Measurements from ENCODE around the gene TMEM201.

TMEM201 gene

DNA sequence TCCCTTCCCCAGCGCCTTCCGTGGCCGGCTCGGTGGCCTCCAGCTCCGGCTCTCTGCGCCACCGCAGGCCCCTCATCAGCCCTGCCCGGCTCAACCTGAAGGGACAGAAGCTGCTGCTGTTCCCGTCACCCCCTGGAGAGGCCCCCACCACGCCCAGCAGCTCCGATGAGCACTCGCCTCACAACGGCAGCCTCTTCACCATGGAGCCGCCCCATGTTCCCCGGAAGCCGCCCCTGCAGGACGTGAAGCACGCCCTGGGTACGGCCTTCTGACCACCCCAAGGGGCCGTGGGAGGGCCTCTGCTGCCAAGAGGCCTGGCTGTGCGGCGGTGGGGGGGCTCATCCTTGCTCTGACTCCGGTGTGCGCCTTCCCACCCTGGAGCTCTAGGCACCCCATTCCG is 21.8 kb downstream of the TMEM201 start:
- no peak overlapping the region for H3K23ac ChIP-seq (ENCODE audit: low read length in 2 of 2)
- no peak overlapping the region for H3K4me2 ChIP-seq (ENCODE audit: low read length, poor library complexity, severe bottlenecking)
- DNase-seq, result no peak
- no peak overlapping the region for H2BK5ac ChIP-seq (ENCODE audit: low read depth, low read length, poor library complexity, severe bottlenecking)
- H3K4me1 ChIP-seq (ENCODE audit: control insufficient read depth, insufficient read depth, low read depth, low read length), result peaks cover 9% of the 10 kb centered on the region
- no peak overlapping the region for H3K27ac ChIP-seq (ENCODE audit: low read length, poor library complexity, severe bottlenecking)
- H2AK5ac ChIP-seq (ENCODE audit: low read length, severe bottlenecking), result no peak overlapping the region
- H3K14ac ChIP-seq (ENCODE audit: low read length in 2 of 2), result no peak overlapping the region
- H4K91ac ChIP-seq (ENCODE audit: low read length), result no peak overlapping the region
- no peak overlapping the region for H2BK120ac ChIP-seq (ENCODE audit: low read depth, low read length)
- 91% methylated on average over 25 of the region's 25 CpGs for WGBS
- H2AFZ ChIP-seq (ENCODE audit: low read depth, low read length), result no peak overlapping the region
- H3K27me3 ChIP-seq (ENCODE audit: control insufficient read depth in 1 of 2, insufficient read depth in 1 of 2, low read length in 2 of 2), result no peaks in the 10 kb centered on the region
- H3K4ac ChIP-seq (ENCODE audit: low read depth in 1 of 2, low read length in 2 of 2), result no peak overlapping the region
- H3K79me1 ChIP-seq (replicated peaks; ENCODE audit: low read length, poor library complexity, severe bottlenecking), result peaks cover 2% of the 10 kb centered on the region
- H2BK12ac ChIP-seq (ENCODE audit: low read length in 2 of 2), result no peak overlapping the region
- no peak overlapping the region for H3K4me3 ChIP-seq (ENCODE audit: insufficient read depth in 1 of 2, low read depth in 1 of 2, low read length in 2 of 2)
- no peak overlapping the region for H3K18ac ChIP-seq (ENCODE audit: low read depth in 1 of 2, low read length in 2 of 2)
- H3K36me3 ChIP-seq (ENCODE audit: control insufficient read depth in 1 of 2, insufficient read depth in 2 of 2, low read depth in 1 of 2, low read length in 2 of 2), result peaks cover 47 to 78% of the 10 kb centered on the region in 2 experiments
- H3K9me3 ChIP-seq (ENCODE audit: control insufficient read depth, low read length), result no peaks in the 10 kb centered on the region
- H2BK15ac ChIP-seq (ENCODE audit: low read depth, poor library complexity, severe bottlenecking), result no peak overlapping the region
- no peak overlapping the region for H3K9ac ChIP-seq (ENCODE audit: low read length)
- no peak overlapping the region for H4K8ac ChIP-seq (ENCODE audit: low read length)

DNA sequence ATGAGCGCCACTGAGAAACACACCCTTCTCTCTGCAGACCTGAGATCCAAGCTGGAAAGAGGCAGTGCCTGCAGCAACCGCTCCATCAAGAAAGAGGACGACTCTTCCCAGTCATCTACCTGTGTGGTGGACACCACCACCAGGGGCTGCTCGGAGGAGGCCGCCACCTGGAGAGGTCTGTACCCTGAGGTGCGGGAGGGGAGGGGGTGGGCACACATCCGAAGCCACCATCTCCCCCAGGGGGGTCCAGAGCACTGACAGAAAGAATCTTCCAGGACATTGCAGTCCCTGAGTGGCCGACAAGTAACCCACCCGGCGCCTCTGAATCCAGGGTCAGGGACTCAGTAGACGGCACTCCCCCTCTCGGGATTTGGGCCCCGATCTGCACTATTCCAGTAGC is 23.0 kb downstream of the TMEM201 start:
- Histone ChIP-seq H2BK5ac (ENCODE audit: low read depth, low read length, poor library complexity, severe bottlenecking) (no peak overlapping the region), H3K9me3 (ENCODE audit: control insufficient read depth, low read length) (no peaks in the 10 kb centered on the region), H2AFZ (ENCODE audit: low read depth, low read length) (no peak overlapping the region), H3K14ac (ENCODE audit: low read length in 2 of 2) (no peak overlapping the region), H3K27ac (ENCODE audit: low read length, poor library complexity, severe bottlenecking) (no peak overlapping the region), H3K23ac (ENCODE audit: low read length in 2 of 2) (no peak overlapping the region), H3K9ac (ENCODE audit: low read length) (no peak overlapping the region), H3K27me3 (ENCODE audit: control insufficient read depth in 1 of 2, insufficient read depth in 1 of 2, low read length in 2 of 2) (no peaks in the 10 kb centered on the region), H3K4me1 (ENCODE audit: control insufficient read depth, insufficient read depth, low read depth, low read length) (peaks cover 9% of the 10 kb centered on the region), H3K79me1 (replicated peaks; ENCODE audit: low read length, poor library complexity, severe bottlenecking) (peaks cover 2% of the 10 kb centered on the region), H2BK120ac (ENCODE audit: low read depth, low read length) (no peak overlapping the region), H4K8ac (ENCODE audit: low read length) (no peak overlapping the region), H2BK12ac (ENCODE audit: low read length in 2 of 2) (no peak overlapping the region), H4K91ac (ENCODE audit: low read length) (no peak overlapping the region), H3K36me3 (ENCODE audit: control insufficient read depth in 1 of 2, insufficient read depth in 2 of 2, low read depth in 1 of 2, low read length in 2 of 2) (peaks cover 47 to 67% of the 10 kb centered on the region in 2 experiments), H3K4me2 (ENCODE audit: low read length, poor library complexity, severe bottlenecking) (no peak overlapping the region), H2BK15ac (ENCODE audit: low read depth, poor library complexity, severe bottlenecking) (no peak overlapping the region), H3K18ac (ENCODE audit: low read depth in 1 of 2, low read length in 2 of 2) (no peak overlapping the region), H3K4me3 (ENCODE audit: insufficient read depth in 1 of 2, low read depth in 1 of 2, low read length in 2 of 2) (no peak overlapping the region), H3K4ac (ENCODE audit: low read depth in 1 of 2, low read length in 2 of 2) (no peak overlapping the region), H2AK5ac (ENCODE audit: low read length, severe bottlenecking) (no peak overlapping the region)
- DNase-seq, result no peak
- 89% methylated on average over 13 of the region's 13 CpGs for WGBS

DNA sequence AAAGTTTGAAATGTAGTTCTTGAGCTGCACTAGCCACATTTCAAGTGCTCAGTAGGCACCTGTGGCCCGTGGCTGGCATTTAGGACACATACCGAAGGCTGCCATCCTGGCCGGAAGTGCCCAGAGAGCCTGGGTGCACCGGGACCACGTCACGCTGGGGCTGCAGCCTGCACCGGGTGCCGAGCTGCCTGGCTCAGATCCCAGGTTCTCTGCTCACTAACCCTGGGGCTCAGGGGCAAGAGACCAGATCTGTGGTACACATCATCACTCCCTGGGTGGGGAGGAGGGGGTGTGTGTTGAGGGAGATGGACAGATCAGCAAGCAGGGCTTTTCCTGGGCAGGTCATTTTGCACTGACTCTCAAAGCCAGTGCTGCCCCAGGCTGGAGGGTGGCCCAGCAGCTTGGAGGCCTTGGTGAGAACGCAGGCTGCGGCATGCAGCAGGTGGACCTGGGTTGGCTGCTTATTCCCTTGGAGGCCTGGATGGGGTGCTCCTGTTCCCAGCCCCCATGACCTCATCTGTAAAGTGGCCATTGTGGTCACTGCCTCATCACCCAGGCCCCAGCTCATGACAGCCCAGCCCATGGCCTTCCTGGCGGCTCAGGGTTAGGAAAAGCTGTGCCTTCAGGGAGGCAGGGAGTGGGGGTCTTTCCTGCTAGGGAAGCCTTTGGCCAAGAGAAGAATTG is 23.6 kb downstream of the TMEM201 start:
- H2BK15ac ChIP-seq (ENCODE audit: low read depth, poor library complexity, severe bottlenecking), result no peak overlapping the region
- no peak for DNase-seq
- no peaks in the 10 kb centered on the region for H3K9me3 ChIP-seq (ENCODE audit: control insufficient read depth, low read length)
- no peak overlapping the region for H3K18ac ChIP-seq (ENCODE audit: low read depth in 1 of 2, low read length in 2 of 2)
- H3K36me3 ChIP-seq (ENCODE audit: control insufficient read depth in 1 of 2, insufficient read depth in 2 of 2, low read depth in 1 of 2, low read length in 2 of 2), result peaks cover 47 to 61% of the 10 kb centered on the region in 2 experiments
- H3K9ac ChIP-seq (ENCODE audit: low read length), result no peak overlapping the region
- H3K14ac ChIP-seq (ENCODE audit: low read length in 2 of 2), result no peak overlapping the region
- no peak overlapping the region for H3K23ac ChIP-seq (ENCODE audit: low read length in 2 of 2)
- H3K4me1 ChIP-seq (ENCODE audit: control insufficient read depth, insufficient read depth, low read depth, low read length), result peaks cover 9% of the 10 kb centered on the region
- no peak overlapping the region for H2AFZ ChIP-seq (ENCODE audit: low read depth, low read length)
- H3K4me3 ChIP-seq (ENCODE audit: insufficient read depth in 1 of 2, low read depth in 1 of 2, low read length in 2 of 2), result peak overlapping the region in 1 of 2 experiments; percentile 34
- no peak overlapping the region for H4K91ac ChIP-seq (ENCODE audit: low read length)
- H2AK5ac ChIP-seq (ENCODE audit: low read length, severe bottlenecking), result no peak overlapping the region
- H2BK5ac ChIP-seq (ENCODE audit: low read depth, low read length, poor library complexity, severe bottlenecking), result no peak overlapping the region
- no peaks in the 10 kb centered on the region for H3K27me3 ChIP-seq (ENCODE audit: control insufficient read depth in 1 of 2, insufficient read depth in 1 of 2, low read length in 2 of 2)
- no peak overlapping the region for H3K4me2 ChIP-seq (ENCODE audit: low read length, poor library complexity, severe bottlenecking)
- no peak overlapping the region for H2BK120ac ChIP-seq (ENCODE audit: low read depth, low read length)
- H2BK12ac ChIP-seq (ENCODE audit: low read length in 2 of 2), result no peak overlapping the region
- no peak overlapping the region for H4K8ac ChIP-seq (ENCODE audit: low read length)
- 94% methylated on average over 11 of the region's 11 CpGs for WGBS
- H3K27ac ChIP-seq (ENCODE audit: low read length, poor library complexity, severe bottlenecking), result no peak overlapping the region
- no peaks in the 10 kb centered on the region for H3K79me1 ChIP-seq (replicated peaks; ENCODE audit: low read length, poor library complexity, severe bottlenecking)
- no peak overlapping the region for H3K4ac ChIP-seq (ENCODE audit: low read depth in 1 of 2, low read length in 2 of 2)

DNA sequence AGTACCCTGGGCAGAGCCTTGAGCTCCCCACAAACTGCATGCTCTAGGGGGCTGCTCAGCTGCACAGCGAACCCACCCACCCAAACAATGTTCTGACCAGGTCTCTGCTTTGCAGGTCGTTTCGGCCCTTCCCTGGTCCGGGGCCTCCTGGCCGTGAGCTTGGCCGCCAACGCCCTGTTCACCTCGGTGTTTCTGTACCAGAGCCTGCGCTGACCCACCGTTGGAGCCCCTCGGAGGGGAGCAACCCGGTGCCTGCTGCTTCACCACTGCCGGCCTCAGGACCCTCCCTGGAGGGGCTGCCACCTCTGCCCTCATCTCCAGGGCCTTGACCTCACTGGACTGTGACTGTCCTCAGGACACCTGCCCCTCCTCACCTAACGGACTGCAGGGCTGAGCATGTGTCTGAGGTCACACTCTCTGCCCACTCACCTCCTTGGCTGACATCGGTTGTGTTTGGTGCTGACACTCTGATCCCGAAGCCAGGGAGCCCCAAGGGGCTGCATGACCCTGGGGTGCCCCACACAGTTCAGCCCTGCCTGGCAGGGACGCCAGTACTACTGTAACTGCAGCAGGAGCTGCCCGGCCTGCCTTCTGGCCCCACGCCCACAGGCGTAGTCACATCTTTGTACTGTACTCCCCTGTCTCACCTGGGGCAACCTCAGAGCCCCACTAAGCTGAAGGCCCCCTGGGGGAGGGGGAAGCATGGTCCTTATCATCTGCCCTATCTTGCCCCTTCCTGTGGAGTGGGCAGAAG is 24.3 kb downstream of the TMEM201 start:
- H2BK12ac ChIP-seq (ENCODE audit: low read length in 2 of 2), result no peak overlapping the region
- WGBS, result 95% methylated on average over 20 of the region's 20 CpGs
- H3K4me3 ChIP-seq (ENCODE audit: insufficient read depth in 1 of 2, low read depth in 1 of 2, low read length in 2 of 2), result no peak overlapping the region
- H3K4me1 ChIP-seq (ENCODE audit: control insufficient read depth, insufficient read depth, low read depth, low read length), result peaks cover 9% of the 10 kb centered on the region
- no peaks in the 10 kb centered on the region for H3K79me1 ChIP-seq (replicated peaks; ENCODE audit: low read length, poor library complexity, severe bottlenecking)
- no peak for DNase-seq
- no peak overlapping the region for H3K23ac ChIP-seq (ENCODE audit: low read length in 2 of 2)
- no peak overlapping the region for H2AK5ac ChIP-seq (ENCODE audit: low read length, severe bottlenecking)
- H2AFZ ChIP-seq (ENCODE audit: low read depth, low read length), result no peak overlapping the region
- no peak overlapping the region for H4K8ac ChIP-seq (ENCODE audit: low read length)
- no peaks in the 10 kb centered on the region for H3K9me3 ChIP-seq (ENCODE audit: control insufficient read depth, low read length)
- H3K27ac ChIP-seq (ENCODE audit: low read length, poor library complexity, severe bottlenecking), result no peak overlapping the region
- H3K9ac ChIP-seq (ENCODE audit: low read length), result no peak overlapping the region
- peaks cover 4 to 5% of the 10 kb centered on the region in 2 experiments for H3K27me3 ChIP-seq (ENCODE audit: control insufficient read depth in 1 of 2, insufficient read depth in 1 of 2, low read length in 2 of 2)
- H3K36me3 ChIP-seq (ENCODE audit: control insufficient read depth in 1 of 2, insufficient read depth in 2 of 2, low read depth in 1 of 2, low read length in 2 of 2), result peaks cover 41 to 55% of the 10 kb centered on the region in 2 experiments
- H3K4me2 ChIP-seq (ENCODE audit: low read length, poor library complexity, severe bottlenecking), result no peak overlapping the region
- no peak overlapping the region for H2BK15ac ChIP-seq (ENCODE audit: low read depth, poor library complexity, severe bottlenecking)
- no peak overlapping the region for H2BK120ac ChIP-seq (ENCODE audit: low read depth, low read length)
- no peak overlapping the region for H3K14ac ChIP-seq (ENCODE audit: low read length in 2 of 2)
- peak overlapping the region; percentile 12 for H2BK5ac ChIP-seq (ENCODE audit: low read depth, low read length, poor library complexity, severe bottlenecking)
- H3K18ac ChIP-seq (ENCODE audit: low read depth in 1 of 2, low read length in 2 of 2), result no peak overlapping the region
- H3K4ac ChIP-seq (ENCODE audit: low read depth in 1 of 2, low read length in 2 of 2), result no peak overlapping the region
- H4K91ac ChIP-seq (ENCODE audit: low read length), result no peak overlapping the region
